ENCODE results near the gene AARSD1.

DNA sequence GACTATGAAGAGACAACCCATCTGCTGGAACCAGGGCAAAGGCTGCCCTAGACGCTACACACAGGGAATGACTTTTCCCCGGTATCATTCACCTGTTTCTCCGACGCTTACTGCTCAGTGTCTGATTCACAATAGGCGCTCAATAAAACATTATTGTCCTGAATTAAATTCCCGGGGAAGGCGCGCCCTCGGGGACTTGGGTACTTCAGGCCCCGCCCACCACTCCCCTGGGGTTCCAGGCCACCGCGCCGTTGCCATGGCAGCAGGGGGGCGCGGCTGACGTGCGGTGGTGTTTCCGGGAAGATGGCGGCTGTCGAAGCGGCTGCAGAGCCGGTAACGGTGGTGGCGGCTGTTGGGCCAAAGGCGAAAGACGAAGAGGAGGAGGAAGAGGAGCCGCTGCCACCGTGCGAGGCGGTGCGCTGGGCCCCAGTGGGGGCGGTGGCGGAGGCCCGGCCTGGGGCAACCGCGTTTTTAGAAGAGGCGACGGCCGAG, 16.1 kb upstream of the AARSD1 start, which contains the start of gene RUNDC1:
- TF ChIP-seq, protein P1, sequence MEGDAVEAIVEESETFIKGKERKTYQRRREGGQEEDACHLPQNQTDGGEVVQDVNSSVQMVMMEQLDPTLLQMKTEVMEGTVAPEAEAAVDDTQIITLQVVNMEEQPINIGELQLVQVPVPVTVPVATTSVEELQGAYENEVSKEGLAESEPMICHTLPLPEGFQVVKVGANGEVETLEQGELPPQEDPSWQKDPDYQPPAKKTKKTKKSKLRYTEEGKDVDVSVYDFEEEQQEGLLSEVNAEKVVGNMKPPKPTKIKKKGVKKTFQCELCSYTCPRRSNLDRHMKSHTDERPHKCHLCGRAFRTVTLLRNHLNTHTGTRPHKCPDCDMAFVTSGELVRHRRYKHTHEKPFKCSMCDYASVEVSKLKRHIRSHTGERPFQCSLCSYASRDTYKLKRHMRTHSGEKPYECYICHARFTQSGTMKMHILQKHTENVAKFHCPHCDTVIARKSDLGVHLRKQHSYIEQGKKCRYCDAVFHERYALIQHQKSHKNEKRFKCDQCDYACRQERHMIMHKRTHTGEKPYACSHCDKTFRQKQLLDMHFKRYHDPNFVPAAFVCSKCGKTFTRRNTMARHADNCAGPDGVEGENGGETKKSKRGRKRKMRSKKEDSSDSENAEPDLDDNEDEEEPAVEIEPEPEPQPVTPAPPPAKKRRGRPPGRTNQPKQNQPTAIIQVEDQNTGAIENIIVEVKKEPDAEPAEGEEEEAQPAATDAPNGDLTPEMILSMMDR (conservative IDR thresholded peaks at IDR 0.05 in 1 of 2, IDR thresholded peaks at IDR 0.05 in 1 of 2; ENCODE audit: low read depth in 1 of 2, low read length in 2 of 2) = no peak
- TF ChIP-seq EZH2 (IDR thresholded peaks at IDR 0.05; ENCODE audit: low read length, missing control alignments) = no peak

Measured in fibroblast of lung (primary cell).